Measurements from ENCODE around the gene ZBTB47.

DNA sequence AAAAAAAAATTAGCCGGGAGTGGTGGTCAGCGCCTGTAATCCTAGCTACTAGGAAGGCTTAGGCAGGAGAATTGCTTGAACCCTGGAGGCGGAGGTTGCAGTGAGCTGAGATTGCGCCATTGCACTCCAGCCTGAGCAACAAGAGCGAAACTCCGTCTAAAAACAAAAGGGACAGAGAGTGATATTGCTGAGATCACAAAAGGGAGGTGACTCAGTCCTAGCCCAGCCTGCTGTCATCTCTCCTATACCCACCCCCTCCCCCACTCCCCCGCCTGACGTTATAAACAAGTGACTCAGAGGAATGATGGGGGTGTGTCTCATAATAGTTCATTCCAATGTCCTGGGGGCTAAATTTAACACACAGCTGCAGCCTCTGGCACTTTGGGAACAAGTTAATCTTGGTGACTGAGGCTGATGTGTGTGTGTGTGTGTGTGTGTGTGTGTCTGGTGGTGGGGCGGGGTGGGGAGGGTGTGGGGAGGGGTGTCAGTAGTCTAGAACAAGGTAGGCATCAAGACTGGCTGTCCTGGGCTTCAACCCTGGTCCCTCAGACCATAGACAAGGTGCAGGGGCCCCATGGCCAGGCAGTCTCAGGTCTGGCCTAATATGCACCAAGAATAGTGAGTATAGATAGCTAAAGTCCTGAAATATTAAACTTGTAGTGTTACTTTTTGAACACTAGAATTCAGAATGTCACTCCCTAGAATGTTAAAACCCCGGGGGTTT is 30.5 kb downstream of the ZBTB47 start:
- TF ChIP-seq, protein P1, sequence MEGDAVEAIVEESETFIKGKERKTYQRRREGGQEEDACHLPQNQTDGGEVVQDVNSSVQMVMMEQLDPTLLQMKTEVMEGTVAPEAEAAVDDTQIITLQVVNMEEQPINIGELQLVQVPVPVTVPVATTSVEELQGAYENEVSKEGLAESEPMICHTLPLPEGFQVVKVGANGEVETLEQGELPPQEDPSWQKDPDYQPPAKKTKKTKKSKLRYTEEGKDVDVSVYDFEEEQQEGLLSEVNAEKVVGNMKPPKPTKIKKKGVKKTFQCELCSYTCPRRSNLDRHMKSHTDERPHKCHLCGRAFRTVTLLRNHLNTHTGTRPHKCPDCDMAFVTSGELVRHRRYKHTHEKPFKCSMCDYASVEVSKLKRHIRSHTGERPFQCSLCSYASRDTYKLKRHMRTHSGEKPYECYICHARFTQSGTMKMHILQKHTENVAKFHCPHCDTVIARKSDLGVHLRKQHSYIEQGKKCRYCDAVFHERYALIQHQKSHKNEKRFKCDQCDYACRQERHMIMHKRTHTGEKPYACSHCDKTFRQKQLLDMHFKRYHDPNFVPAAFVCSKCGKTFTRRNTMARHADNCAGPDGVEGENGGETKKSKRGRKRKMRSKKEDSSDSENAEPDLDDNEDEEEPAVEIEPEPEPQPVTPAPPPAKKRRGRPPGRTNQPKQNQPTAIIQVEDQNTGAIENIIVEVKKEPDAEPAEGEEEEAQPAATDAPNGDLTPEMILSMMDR (IDR thresholded peaks at IDR 0.05; ENCODE audit: borderline replicate concordance, extremely low read depth, low read length, poor library complexity, severe bottlenecking), result no peak
- TF ChIP-seq EZH2 (IDR thresholded peaks at IDR 0.05; ENCODE audit: borderline replicate concordance, low read depth, low read length, severe bottlenecking), result no peak

Measured in DND-41 (cell line).